CD4-positive, alpha-beta T cell treated with Interleukin-2 at 100 ng/mL for 4 hours (primary cell): ENCODE measurements around the gene ATRNL1.

Experiments
- DNase-seq: peaks from one replicate; pipeline ENCODE4 v3.0.0-alpha.2; 2020; ENCODE audit warnings: low spot score

The ATRNL1 gene

DNA sequence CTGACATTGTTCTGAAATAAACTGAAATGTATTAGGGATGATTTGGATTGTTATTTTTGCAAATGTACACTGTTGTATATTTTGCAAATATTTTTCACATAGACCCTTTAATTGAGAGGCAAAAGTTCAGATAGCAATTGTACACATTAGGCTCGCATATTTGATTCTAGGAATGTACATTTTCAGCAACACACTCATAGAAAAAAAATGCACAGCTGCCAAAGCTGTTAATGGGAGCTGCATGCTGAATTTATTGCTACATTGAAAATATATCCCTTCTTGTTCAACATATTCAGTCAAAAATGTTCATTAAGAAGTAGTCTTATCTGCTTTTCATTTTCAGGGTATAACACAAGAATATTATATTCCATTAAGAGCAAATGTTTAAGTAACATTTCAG, 512.9 kb downstream of the ATRNL1 start:
- DNase-seq: no peak

- no peak for DNase-seq
Measured at GRCh38 chr10:115606741-115607140, 513.6 kb downstream of the ATRNL1 start.

DNA sequence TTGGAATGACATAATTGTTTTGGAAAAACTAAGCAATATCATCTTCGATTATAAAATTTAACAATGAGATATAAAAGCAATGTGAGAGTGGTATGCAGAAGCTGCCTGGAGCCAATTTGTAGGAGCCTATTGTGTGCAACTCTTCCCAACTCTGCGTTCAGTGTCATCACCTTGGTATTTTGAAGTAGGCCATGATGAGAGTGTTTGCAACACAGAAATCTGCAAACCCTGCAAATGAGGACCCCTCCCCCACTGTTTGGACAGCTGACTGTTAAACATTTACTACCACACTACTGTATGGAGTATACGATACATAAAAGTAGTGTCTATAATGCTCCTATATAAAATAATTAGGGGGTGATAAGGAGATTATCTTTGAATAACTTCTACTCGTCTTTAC, 531.3 kb downstream of the ATRNL1 start:
- no peak for DNase-seq

GRCh38 chr10:115628616-115629015, 535.5 kb downstream of the ATRNL1 start:
- no peak for DNase-seq

- no peak for DNase-seq
Measured at GRCh38 chr10:115638246-115638645, 545.1 kb downstream of the ATRNL1 start.

GRCh38 chr10:115649217-115649616, 556.1 kb downstream of the ATRNL1 start:
- DNase-seq: no peak

DNA sequence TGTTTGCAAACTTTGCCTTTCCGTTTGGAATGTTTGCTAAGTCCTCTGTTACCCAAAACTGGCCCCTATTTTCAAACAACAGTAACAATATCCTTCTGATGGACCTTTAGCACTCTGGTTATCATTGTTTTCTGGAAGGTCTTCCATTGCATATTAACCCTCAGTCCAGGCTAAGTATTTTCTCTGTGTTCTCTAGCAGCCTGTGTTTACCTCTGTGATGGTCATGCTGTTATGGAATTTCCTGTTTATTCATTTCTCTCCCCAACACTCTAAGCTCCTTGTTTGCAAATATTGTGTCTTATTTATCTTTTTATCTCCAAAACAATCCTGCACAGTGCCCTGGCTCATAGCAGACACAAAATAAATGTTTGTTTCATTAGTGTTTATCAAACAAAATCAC, 560.3 kb downstream of the ATRNL1 start:
- no peak for DNase-seq

- DNase-seq: no peak
Measured at GRCh38 chr10:115654961-115655360, 561.8 kb downstream of the ATRNL1 start.

DNA sequence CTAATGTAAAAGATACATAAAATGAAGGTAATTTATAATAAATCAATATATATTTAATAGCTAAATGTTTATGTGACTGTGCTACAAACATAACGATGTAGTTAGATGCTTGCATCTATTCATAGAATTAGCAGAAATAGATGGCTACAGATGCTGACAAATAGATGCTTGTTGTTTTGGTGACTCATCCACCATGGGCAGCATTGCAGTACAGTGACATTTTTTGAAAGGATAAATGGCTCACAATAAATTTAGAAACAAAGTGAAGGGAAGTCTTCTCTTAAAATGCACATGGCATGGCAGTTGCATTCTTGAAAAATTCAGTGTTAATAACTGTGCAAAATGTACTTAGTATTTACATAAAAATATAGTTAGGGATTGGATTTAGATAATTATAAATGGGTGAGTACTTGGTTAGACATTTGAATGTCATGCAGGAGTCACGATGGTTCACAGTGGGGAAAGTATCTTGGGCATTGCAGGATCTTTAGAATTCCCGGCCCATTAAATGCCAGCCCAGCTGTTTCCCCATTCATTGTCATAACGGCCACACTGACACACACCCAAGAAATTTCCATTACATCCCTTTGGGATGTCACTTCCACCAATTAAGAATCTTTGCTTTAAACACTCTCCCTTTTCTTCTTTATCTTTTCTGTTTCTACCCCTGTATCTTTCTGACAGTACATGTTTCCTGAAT, 564.1 kb downstream of the ATRNL1 start:
- no peak for DNase-seq

DNA sequence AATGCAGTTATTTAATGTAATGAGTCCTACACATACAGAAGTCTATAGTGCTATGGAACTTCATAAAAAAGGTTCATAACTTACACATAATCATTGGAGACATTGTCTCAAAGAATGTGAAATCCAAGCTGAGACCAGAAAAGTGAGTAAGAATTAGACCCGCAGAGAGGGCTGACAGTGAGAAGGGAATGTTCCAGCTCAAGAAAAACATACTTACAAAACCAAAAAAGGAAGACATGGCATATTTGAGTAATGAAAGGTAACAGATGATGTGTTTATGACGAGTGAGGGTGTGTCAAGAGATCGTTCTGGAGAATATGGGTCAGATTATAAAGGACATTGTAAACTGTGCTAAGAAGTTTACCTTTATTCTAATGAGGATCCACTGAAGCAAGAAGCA, 566.5 kb downstream of the ATRNL1 start:
- no peak for DNase-seq

GRCh38 chr10:115660391-115660790, 567.2 kb downstream of the ATRNL1 start:
- no peak for DNase-seq

DNA sequence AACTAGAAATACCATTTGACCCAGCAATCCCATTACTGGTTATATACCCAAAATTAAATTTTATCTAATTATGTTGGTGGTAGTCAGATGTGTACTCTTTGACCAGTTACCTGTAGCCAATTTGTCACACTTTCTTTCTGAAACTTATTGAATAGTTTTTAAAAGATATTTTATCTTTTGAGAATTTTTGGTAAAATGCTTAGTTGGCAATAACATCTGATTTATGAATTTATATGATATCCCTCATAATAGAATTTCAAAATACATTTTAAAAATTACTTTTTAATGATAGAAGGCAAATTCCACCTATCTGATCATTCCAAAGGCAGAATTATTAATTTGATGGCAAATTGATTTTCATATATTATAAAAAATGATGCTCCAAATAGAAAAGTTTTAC, 569.3 kb downstream of the ATRNL1 start:
- DNase-seq: no peak

- DNase-seq: no peak
Measured at GRCh38 chr10:115665549-115665948, 572.4 kb downstream of the ATRNL1 start.

GRCh38 chr10:115674496-115674895, 581.3 kb downstream of the ATRNL1 start:
- DNase-seq: no peak

GRCh38 chr10:115696747-115697146, 603.6 kb downstream of the ATRNL1 start:
- no peak for DNase-seq

- DNase-seq: no peak
Measured at GRCh38 chr10:115706026-115706425, 612.9 kb downstream of the ATRNL1 start.

- no peak for DNase-seq
Measured at GRCh38 chr10:115706488-115707076, 613.4 kb downstream of the ATRNL1 start.

DNA sequence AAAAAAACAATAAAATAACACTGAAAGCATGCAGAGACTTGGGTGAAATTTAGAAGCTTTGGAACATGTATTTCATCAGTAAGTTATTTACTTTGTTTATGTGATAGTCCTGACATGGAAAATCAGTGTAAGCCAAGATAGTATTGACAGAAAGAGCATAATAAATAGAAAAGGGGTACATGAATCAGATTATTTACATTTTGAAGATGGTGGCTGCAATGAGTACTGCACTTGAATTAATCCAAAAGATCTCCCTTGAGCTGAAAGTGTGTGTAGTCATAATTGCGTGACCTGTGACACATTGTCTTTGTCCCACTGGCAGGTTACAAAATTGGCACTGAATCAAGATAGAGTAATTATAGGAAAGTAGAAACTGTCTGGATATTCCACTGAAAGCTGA, 617.0 kb downstream of the ATRNL1 start:
- DNase-seq: no peak

DNA sequence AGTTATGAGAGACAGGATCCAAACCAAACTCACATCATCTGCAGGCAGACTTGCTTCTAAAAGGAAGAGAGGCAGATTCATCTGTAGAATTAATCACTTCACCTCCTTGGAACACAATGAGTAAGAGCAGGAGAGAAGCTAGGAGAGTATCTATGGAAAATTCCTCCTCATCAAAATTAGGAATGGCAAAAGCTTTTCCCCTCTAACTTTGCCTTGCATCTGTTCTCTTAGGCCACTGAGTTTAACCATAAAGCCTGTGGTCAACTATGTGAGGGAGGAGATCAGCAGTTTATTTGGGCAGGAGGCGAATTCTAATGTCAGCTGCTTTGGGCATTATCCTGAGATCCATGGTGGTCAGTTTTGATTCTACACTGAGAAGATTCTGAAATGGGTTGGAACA, 618.1 kb downstream of the ATRNL1 start:
- DNase-seq: no peak

GRCh38 chr10:115720121-115720520, 627.0 kb downstream of the ATRNL1 start:
- no peak for DNase-seq

GRCh38 chr10:115727129-115727528, 634.0 kb downstream of the ATRNL1 start:
- DNase-seq: no peak

- DNase-seq: no peak
Measured at GRCh38 chr10:115744089-115744488, 650.9 kb downstream of the ATRNL1 start.

GRCh38 chr10:115745943-115746342, 652.8 kb downstream of the ATRNL1 start:
- no peak for DNase-seq

DNA sequence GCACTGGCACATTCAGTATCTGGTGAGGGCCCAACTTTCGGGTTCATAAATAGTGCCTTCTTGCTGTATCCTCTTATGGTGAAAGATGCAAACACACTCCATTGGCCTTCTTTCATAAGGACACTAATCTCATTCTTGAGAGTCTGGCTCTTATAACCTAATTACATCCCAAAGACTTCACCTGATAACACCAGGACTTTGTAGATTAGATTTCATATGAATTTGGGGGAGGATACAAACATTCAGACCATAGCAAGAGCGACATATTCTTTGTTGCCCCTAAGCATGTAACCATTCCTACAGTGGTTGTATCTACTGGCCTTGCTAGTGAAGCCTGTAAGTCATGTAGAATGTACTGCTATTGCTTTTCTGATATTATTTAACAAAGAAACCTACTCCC, 654.6 kb downstream of the ATRNL1 start:
- no peak for DNase-seq
